Measurements from ENCODE around the gene CDKL1.
"Not testable (repeated sequence)": the region's sequence is repeated elsewhere in the genome, so short reads cannot be mapped to it uniquely, and the experiment has no call there.

Gene CDKL1

GRCh38 chr14:50387548-50387947, 9.1 kb downstream of the CDKL1 start:
- no peak for DNase-seq (ENCODE audit: low spot score)

GRCh38 chr14:50383618-50384225, 13.0 kb downstream of the CDKL1 start:
- no peak for DNase-seq (ENCODE audit: low spot score)

- no peak for DNase-seq (ENCODE audit: low spot score)
These were observed 14.8 kb downstream of the CDKL1 start for GRCh38 chr14:50381823-50382287.

GRCh38 chr14:50381008-50381407, 15.7 kb downstream of the CDKL1 start:
- DNase-seq (ENCODE audit: low spot score) = no peak

- no peak for DNase-seq (ENCODE audit: low spot score)
These were observed 16.2 kb downstream of the CDKL1 start for GRCh38 chr14:50380455-50380854.

- DNase-seq (ENCODE audit: low spot score) = no peak
These were observed 17.1 kb downstream of the CDKL1 start for GRCh38 chr14:50379563-50379962.

- DNase-seq (ENCODE audit: low spot score) = no peak
These were observed 19.1 kb downstream of the CDKL1 start for GRCh38 chr14:50377550-50378085.

- DNase-seq (ENCODE audit: low spot score) = no peak
These were observed 20.9 kb downstream of the CDKL1 start for GRCh38 chr14:50375760-50376159.

GRCh38 chr14:50373959-50374358, 22.7 kb downstream of the CDKL1 start:
- DNase-seq (ENCODE audit: low spot score) = no peak

GRCh38 chr14:50371546-50371945, 25.1 kb downstream of the CDKL1 start:
- no peak for DNase-seq (ENCODE audit: low spot score)

GRCh38 chr14:50366589-50366988, 30.1 kb downstream of the CDKL1 start:
- no peak for DNase-seq (ENCODE audit: low spot score)

GRCh38 chr14:50366115-50366514, 30.6 kb downstream of the CDKL1 start:
- no peak for DNase-seq (ENCODE audit: low spot score)

GRCh38 chr14:50365572-50365971, 31.1 kb downstream of the CDKL1 start:
- DNase-seq (ENCODE audit: low spot score) = not testable (repeated sequence)

GRCh38 chr14:50364792-50365191, 31.9 kb downstream of the CDKL1 start:
- DNase-seq (ENCODE audit: low spot score) = no peak

GRCh38 chr14:50363714-50364111, 33.0 kb downstream of the CDKL1 start:
- DNase-seq (ENCODE audit: low spot score) = peak; percentile 77

GRCh38 chr14:50362764-50363713, 33.6 kb downstream of the CDKL1 start:
- peak; percentile 28 for DNase-seq (ENCODE audit: low spot score)

GRCh38 chr14:50361473-50362403, 34.9 kb downstream of the CDKL1 start:
- not testable (repeated sequence) for DNase-seq (ENCODE audit: low spot score)

GRCh38 chr14:50360851-50361250, 35.8 kb downstream of the CDKL1 start:
- no peak for DNase-seq (ENCODE audit: low spot score)

- DNase-seq (ENCODE audit: low spot score) = no peak
These were observed 36.6 kb downstream of the CDKL1 start for GRCh38 chr14:50360093-50360492.

- DNase-seq (ENCODE audit: low spot score) = no peak
These were observed 37.0 kb downstream of the CDKL1 start for GRCh38 chr14:50359631-50360030.

- DNase-seq (ENCODE audit: low spot score) = no peak
These were observed 38.8 kb downstream of the CDKL1 start for GRCh38 chr14:50357753-50358395.

Measured in activated CD4-positive, alpha-beta T cell treated with anti-CD3 and anti-CD28 coated beads, Interleukin-2, Interleukin-4, amounts not matched to agents 100 ng/mL and 50 ng/mL, durations not matched to agents 16 hours and 8 hours (primary cell).